ENCODE results near the gene PDGFRB. TPM values are rescaled to one million over a fixed set of nuclear protein-coding genes. Genes with fewer than 3 reads are reported as not detected.

Gene PDGFRB
- total RNA-seq, 1 donor from 2014 or later = 39.7 TPM

GRCh38 chr5:150190503-150190979 is 34.9 kb upstream of the PDGFRB start:
- intact Hi-C loops (cut with micrococcal nuclease) = no loop called here
- H3K4me3 ChIP-seq = peak overlapping the region; percentile 39
- TF ChIP-seq CTCF (IDR thresholded peaks at IDR 0.05; ENCODE audit: borderline replicate concordance) = no peak
- H3K27ac ChIP-seq (replicated peaks) = no peak overlapping the region
- H3K4me1 ChIP-seq = peaks cover 7% of the 10 kb centered on the region
- DNase-seq = no peak
- H3K9me3 ChIP-seq (replicated peaks) = no peaks in the 10 kb centered on the region
- H3K27me3 ChIP-seq (ENCODE audit: low read depth) = peaks cover 45% of the 10 kb centered on the region
- no peaks in the 10 kb centered on the region for H3K36me3 ChIP-seq

- Histone ChIP-seq H3K36me3 (no peaks in the 10 kb centered on the region), H3K9me3 (replicated peaks) (no peaks in the 10 kb centered on the region), H3K27ac (replicated peaks) (no peak within 1 kb of the TSS), H3K4me3 (peak within 1 kb of the TSS; percentile 39), H3K4me1 (peaks cover 7% of the 10 kb centered on the region), H3K27me3 (ENCODE audit: low read depth) (peaks cover 45% of the 10 kb centered on the region)
- intact Hi-C loops (cut with micrococcal nuclease) = no loop called here
- no peak for DNase-seq
- TF ChIP-seq CTCF (IDR thresholded peaks at IDR 0.05; ENCODE audit: borderline replicate concordance) = no peak
Observed at GRCh38 chr5:150189728-150190502, 34.3 kb upstream of the PDGFRB start, which contains the start of gene SLC6A7. TSS of gene SLC6A7 (plus strand) at chr5:150190062. CDS start at chr5:150190328, 266 bp downstream.

GRCh38 chr5:150189326-150189725 is 33.7 kb upstream of the PDGFRB start:
- H3K9me3 ChIP-seq (replicated peaks) = no peaks in the 10 kb centered on the region
- peaks cover 7% of the 10 kb centered on the region for H3K4me1 ChIP-seq
- DNase-seq = no peak
- TF ChIP-seq CTCF (IDR thresholded peaks at IDR 0.05; ENCODE audit: borderline replicate concordance) = no peak
- H3K36me3 ChIP-seq = no peaks in the 10 kb centered on the region
- no peak overlapping the region for H3K4me3 ChIP-seq
- peaks cover 45% of the 10 kb centered on the region for H3K27me3 ChIP-seq (ENCODE audit: low read depth)
- no peak overlapping the region for H3K27ac ChIP-seq (replicated peaks)
- intact Hi-C loops (cut with micrococcal nuclease) = no loop called here

GRCh38 chr5:150188146-150188842 is 32.6 kb upstream of the PDGFRB start:
- Histone ChIP-seq H3K4me1 (peaks cover 7% of the 10 kb centered on the region), H3K27ac (replicated peaks) (no peak overlapping the region), H3K27me3 (ENCODE audit: low read depth) (peaks cover 45% of the 10 kb centered on the region), H3K36me3 (no peaks in the 10 kb centered on the region), H3K4me3 (no peak overlapping the region), H3K9me3 (replicated peaks) (no peaks in the 10 kb centered on the region)
- TF ChIP-seq CTCF (IDR thresholded peaks at IDR 0.05; ENCODE audit: borderline replicate concordance) = no peak
- intact Hi-C loops (cut with micrococcal nuclease) = no loop called here
- no peak for DNase-seq

- no peak overlapping the region for H3K4me3 ChIP-seq
- no peaks in the 10 kb centered on the region for H3K9me3 ChIP-seq (replicated peaks)
- no peak for DNase-seq
- H3K36me3 ChIP-seq = no peaks in the 10 kb centered on the region
- TF ChIP-seq CTCF (IDR thresholded peaks at IDR 0.05; ENCODE audit: borderline replicate concordance) = no peak
- peaks cover 10% of the 10 kb centered on the region for H3K4me1 ChIP-seq
- H3K27ac ChIP-seq (replicated peaks) = no peak overlapping the region
- peaks cover 39% of the 10 kb centered on the region for H3K27me3 ChIP-seq (ENCODE audit: low read depth)
- intact Hi-C loops (cut with micrococcal nuclease) = no loop called here
Observed at GRCh38 chr5:150186897-150187296, 31.3 kb upstream of the PDGFRB start.
